GM12801 (cell line): ENCODE measurements around the gene ASB2.

Experiments used
- TF ChIP-seq, protein P1 (sequence below): IDR thresholded peaks from one replicate; pipeline ENCODE4 v1.5.1; 2011; ENCODE audit warnings: control low read depth; ENCODE audit not compliant: insufficient read length; ENCODE audit errors: extremely low read depth

ASB2 gene

GRCh38 chr14:93923626-93924025 lies 52.7 kb downstream of the ASB2 start:
- TF ChIP-seq, protein P1, sequence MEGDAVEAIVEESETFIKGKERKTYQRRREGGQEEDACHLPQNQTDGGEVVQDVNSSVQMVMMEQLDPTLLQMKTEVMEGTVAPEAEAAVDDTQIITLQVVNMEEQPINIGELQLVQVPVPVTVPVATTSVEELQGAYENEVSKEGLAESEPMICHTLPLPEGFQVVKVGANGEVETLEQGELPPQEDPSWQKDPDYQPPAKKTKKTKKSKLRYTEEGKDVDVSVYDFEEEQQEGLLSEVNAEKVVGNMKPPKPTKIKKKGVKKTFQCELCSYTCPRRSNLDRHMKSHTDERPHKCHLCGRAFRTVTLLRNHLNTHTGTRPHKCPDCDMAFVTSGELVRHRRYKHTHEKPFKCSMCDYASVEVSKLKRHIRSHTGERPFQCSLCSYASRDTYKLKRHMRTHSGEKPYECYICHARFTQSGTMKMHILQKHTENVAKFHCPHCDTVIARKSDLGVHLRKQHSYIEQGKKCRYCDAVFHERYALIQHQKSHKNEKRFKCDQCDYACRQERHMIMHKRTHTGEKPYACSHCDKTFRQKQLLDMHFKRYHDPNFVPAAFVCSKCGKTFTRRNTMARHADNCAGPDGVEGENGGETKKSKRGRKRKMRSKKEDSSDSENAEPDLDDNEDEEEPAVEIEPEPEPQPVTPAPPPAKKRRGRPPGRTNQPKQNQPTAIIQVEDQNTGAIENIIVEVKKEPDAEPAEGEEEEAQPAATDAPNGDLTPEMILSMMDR, result no peak

DNA sequence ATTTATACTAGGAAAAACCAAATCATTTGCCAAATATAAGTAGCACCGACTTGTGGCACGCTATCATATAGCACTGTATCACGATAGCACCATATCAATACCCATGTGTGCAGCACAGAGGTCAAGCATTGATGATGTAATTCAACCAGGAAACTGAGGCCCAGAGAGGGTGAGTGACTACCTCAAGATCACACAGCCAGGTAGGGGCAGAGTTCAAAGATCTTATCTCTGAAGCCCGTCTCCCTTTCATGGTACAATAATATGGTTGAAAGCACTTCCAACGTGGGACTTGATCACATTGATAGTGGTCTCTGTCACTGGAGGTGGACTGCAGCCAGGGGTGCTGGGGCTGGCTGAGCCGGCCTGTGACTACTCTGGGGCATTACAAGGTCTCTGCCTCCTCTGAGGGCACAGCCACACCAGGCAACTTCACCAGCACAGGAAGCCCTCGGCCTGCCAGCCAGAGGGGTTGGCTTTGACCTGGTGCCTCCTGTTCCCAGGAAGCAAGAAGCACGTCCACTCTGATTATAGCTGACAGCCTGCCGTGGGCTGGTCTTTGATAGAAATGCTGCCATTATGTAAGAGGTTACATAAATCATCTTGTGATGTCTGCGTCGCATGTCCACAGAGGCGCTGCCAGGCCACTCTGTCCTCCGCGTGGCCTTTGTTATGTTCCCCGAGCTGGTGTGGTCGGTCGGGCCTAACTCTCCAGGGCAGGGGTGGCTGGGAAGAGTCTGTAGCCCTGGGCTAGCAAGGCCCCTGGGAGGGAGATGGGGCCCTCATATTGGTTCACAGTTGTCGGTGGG lies 55.2 kb downstream of the ASB2 start:
- TF ChIP-seq, protein P1, result no peak

GRCh38 chr14:93917141-93917540 lies 59.2 kb downstream of the ASB2 start:
- TF ChIP-seq, protein P1, result no peak

DNA sequence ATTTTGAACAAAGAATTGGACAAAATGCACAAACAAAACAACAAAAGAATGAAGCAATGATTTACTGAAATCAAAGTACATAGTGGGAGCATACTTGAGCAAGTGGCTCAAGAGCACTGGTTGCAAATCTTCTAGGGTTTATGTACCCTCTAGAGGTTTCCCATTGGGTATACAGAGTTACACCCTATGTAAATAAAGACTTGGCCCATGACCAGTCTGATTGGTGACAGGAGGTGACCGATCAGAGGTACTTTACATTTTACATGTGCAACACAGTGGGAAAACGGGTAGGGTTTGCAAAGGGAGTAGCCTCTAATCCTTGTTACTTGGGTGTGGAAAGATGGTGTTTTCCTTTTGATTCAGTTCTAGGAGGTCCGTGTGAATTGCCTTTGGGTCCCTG lies 59.9 kb downstream of the ASB2 start:
- TF ChIP-seq, protein P1, result no peak

DNA sequence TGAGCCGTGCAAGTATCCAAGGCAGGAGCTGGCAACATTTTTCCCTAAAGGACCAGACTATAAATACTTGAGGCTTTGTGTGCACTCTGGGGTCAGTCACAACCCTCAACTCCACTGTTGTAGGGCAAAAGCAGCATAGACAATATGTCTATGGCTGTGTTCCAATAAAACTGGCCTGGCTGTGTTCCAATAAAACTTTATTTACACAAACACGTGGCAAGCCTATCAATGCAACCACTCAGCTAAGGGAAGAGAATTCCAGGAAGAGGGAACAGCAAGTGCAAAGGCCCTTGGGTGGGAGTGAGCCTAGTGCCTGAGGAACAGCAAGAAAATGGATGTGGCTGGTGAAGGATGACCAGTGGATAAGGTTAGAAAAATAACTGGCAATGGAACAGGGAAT lies 60.6 kb downstream of the ASB2 start:
- TF ChIP-seq, protein P1, result no peak

DNA sequence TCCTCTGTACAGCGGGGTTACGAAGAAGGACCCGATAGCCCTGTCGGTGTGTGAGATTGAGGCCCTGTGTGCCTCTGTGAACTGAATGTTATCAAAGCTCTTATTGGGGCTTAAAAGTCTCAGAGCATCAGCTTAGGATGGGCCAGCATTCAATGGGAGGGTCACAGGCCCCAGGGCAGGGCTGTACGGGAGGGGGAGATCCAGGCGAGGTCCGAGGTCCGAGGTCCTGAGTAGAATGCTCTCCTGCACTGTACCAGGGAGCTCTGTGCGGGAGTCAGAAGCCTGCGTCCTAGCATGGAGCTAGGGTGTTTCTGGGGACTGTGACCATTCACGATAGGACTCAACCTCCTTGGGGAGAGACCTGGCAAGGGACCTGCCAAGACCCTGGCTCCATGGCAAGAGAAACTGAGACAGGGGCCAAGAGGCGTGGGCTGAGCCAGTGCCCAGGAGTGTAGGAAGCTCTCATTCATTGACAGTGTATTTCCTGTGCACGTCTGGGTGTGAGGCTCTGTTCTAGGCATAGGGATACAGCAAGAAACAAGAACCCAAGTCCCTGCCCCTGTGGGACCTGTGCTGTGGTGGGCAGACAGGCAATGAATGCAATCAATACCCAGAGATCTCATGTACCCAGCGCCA lies 61.2 kb downstream of the ASB2 start:
- TF ChIP-seq, protein P1, result no peak

DNA sequence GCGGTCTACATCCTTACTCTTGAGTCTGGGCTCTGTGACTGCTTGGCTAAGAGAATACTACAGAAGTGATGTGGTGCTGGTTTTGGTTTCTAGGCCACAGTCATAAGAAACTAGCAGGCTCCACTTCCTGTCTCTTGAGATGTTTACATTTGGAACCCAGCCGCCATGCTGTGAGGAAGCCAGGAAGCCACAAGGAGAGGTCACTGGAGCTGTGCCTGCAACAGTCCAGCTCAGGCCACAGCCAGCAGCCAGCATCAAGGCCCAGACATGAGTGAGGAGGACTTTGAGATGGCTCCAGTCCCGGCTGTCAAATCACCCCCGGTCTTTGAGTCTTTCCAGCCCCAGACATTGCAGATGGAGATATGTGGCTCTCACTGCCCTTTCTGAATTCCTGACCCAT lies 62.1 kb downstream of the ASB2 start:
- TF ChIP-seq, protein P1, result no peak
